GM19328 (cell line): ENCODE results near the gene THBS1.

ENCODE experiments used
- ATAC-seq: cut with Tn5 transposase; IDR thresholded peaks from one replicate; pipeline ENCODE4 v1.9.1; 2021; ENCODE audit warnings: mild to moderate bottlenecking, moderate library complexity; ENCODE audit not compliant: unreplicated experiment

Gene THBS1

GRCh38 chr15:39602143-39602542 lies 21.3 kb downstream of the THBS1 start:
- ATAC-seq: no peak

- ATAC-seq: no peak
These were observed 24.3 kb downstream of the THBS1 start for GRCh38 chr15:39605146-39605545.

- ATAC-seq: no peak
These were observed 27.6 kb downstream of the THBS1 start for GRCh38 chr15:39608185-39609139.

GRCh38 chr15:39609166-39609916 lies 28.5 kb downstream of the THBS1 start:
- no peak for ATAC-seq

- ATAC-seq: no peak
These were observed 29.8 kb downstream of the THBS1 start for GRCh38 chr15:39610665-39611064.

GRCh38 chr15:39613271-39613670 lies 32.4 kb downstream of the THBS1 start:
- no peak for ATAC-seq

GRCh38 chr15:39613861-39614260 lies 33.0 kb downstream of the THBS1 start:
- no peak for ATAC-seq

GRCh38 chr15:39616731-39617455 lies 36.0 kb downstream of the THBS1 start:
- no peak for ATAC-seq

GRCh38 chr15:39618063-39618823 lies 37.4 kb downstream of the THBS1 start:
- ATAC-seq: no peak

- no peak for ATAC-seq
These were observed 40.3 kb downstream of the THBS1 start for GRCh38 chr15:39621210-39621609.

GRCh38 chr15:39621976-39622375 lies 41.1 kb downstream of the THBS1 start:
- ATAC-seq: no peak

GRCh38 chr15:39622660-39623516 lies 42.0 kb downstream of the THBS1 start:
- ATAC-seq: no peak

- ATAC-seq: peak; percentile 79
These were observed 42.7 kb downstream of the THBS1 start for GRCh38 chr15:39623529-39623931.

GRCh38 chr15:39624806-39625205 lies 43.9 kb downstream of the THBS1 start:
- ATAC-seq: no peak

GRCh38 chr15:39625451-39625850 lies 44.6 kb downstream of the THBS1 start:
- no peak for ATAC-seq

GRCh38 chr15:39625856-39626255 lies 45.0 kb downstream of the THBS1 start:
- ATAC-seq: no peak

- ATAC-seq: no peak
These were observed 46.7 kb downstream of the THBS1 start for GRCh38 chr15:39627451-39628143.

- no peak for ATAC-seq
These were observed 47.2 kb downstream of the THBS1 start for GRCh38 chr15:39628144-39628508.
